ENCODE measurements around the gene LHX6.
A peak's percentile ranks its signal among the peaks of the same experiment; 100 is the strongest.

The LHX6 gene

GRCh38 chr9:122197882-122198281, 30.9 kb downstream of the LHX6 start:
- no peak for DNase-seq (ENCODE audit: low read depth, low spot score)
- H3K4me3 ChIP-seq (ENCODE audit: low read length), result no peak overlapping the region

- H3K4me3 ChIP-seq (ENCODE audit: low read length), result no peak overlapping the region
- no peak for DNase-seq (ENCODE audit: low read depth, low spot score)
These were observed 31.3 kb downstream of the LHX6 start for GRCh38 chr9:122197426-122197825.

GRCh38 chr9:122195875-122196274, 32.9 kb downstream of the LHX6 start:
- no peak overlapping the region for H3K4me3 ChIP-seq (ENCODE audit: low read length)
- DNase-seq (ENCODE audit: low read depth, low spot score), result no peak

GRCh38 chr9:122193651-122194050, 35.1 kb downstream of the LHX6 start:
- DNase-seq (ENCODE audit: low read depth, low spot score), result no peak

GRCh38 chr9:122192914-122193525, 35.7 kb downstream of the LHX6 start:
- H3K4me3 ChIP-seq (ENCODE audit: low read length), result no peak overlapping the region
- no peak for DNase-seq (ENCODE audit: low read depth, low spot score)

More at GRCh38 chr9:122193651-122194050, 35.1 kb downstream of the LHX6 start:
- no peak overlapping the region for H3K4me3 ChIP-seq (ENCODE audit: low read length)

GRCh38 chr9:122192261-122192875, 36.4 kb downstream of the LHX6 start:
- no peak for DNase-seq (ENCODE audit: low read depth, low spot score)
- H3K4me3 ChIP-seq (ENCODE audit: low read length), result no peak overlapping the region

GRCh38 chr9:122191584-122191983, 37.2 kb downstream of the LHX6 start:
- DNase-seq (ENCODE audit: low read depth, low spot score), result no peak
- no peak overlapping the region for H3K4me3 ChIP-seq (ENCODE audit: low read length)

GRCh38 chr9:122190597-122191381, 38.0 kb downstream of the LHX6 start:
- DNase-seq (ENCODE audit: low read depth, low spot score), result peak; percentile 28
- H3K4me3 ChIP-seq (ENCODE audit: low read length), result no peak overlapping the region

- no peak overlapping the region for H3K4me3 ChIP-seq (ENCODE audit: low read length)
- no peak for DNase-seq (ENCODE audit: low read depth, low spot score)
These were observed 40.4 kb downstream of the LHX6 start for GRCh38 chr9:122188369-122188768.

GRCh38 chr9:122186777-122187470, 41.8 kb downstream of the LHX6 start:
- no peak overlapping the region for H3K4me3 ChIP-seq (ENCODE audit: low read length)
- no peak for DNase-seq (ENCODE audit: low read depth, low spot score)

- DNase-seq (ENCODE audit: low read depth, low spot score), result no peak
- no peak overlapping the region for H3K4me3 ChIP-seq (ENCODE audit: low read length)
These were observed 42.5 kb downstream of the LHX6 start for GRCh38 chr9:122186301-122186700.

- H3K4me3 ChIP-seq (ENCODE audit: low read length), result no peak overlapping the region
- no peak for DNase-seq (ENCODE audit: low read depth, low spot score)
These were observed 44.2 kb downstream of the LHX6 start for GRCh38 chr9:122184551-122184950.

- no peak overlapping the region for H3K4me3 ChIP-seq (ENCODE audit: low read length)
- no peak for DNase-seq (ENCODE audit: low read depth, low spot score)
These were observed 45.3 kb downstream of the LHX6 start for GRCh38 chr9:122183501-122183900.

GRCh38 chr9:122180633-122181032, 48.1 kb downstream of the LHX6 start:
- H3K4me3 ChIP-seq (ENCODE audit: low read length), result no peak overlapping the region
- DNase-seq (ENCODE audit: low read depth, low spot score), result no peak

GRCh38 chr9:122179690-122180074, 49.1 kb downstream of the LHX6 start:
- DNase-seq (ENCODE audit: low read depth, low spot score), result no peak
- no peak overlapping the region for H3K4me3 ChIP-seq (ENCODE audit: low read length)

- H3K4me3 ChIP-seq (ENCODE audit: low read length), result no peak overlapping the region
- DNase-seq (ENCODE audit: low read depth, low spot score), result no peak
These were observed 49.6 kb downstream of the LHX6 start for GRCh38 chr9:122179054-122179689.

- DNase-seq (ENCODE audit: low read depth, low spot score), result no peak
- H3K4me3 ChIP-seq (ENCODE audit: low read length), result no peak overlapping the region
These were observed 51.8 kb downstream of the LHX6 start for GRCh38 chr9:122176916-122177315.

- H3K4me3 ChIP-seq (ENCODE audit: low read length), result no peak overlapping the region
- no peak for DNase-seq (ENCODE audit: low read depth, low spot score)
These were observed 55.1 kb downstream of the LHX6 start for GRCh38 chr9:122173670-122174069.

- DNase-seq (ENCODE audit: low read depth, low spot score), result no peak
- H3K4me3 ChIP-seq (ENCODE audit: low read length), result no peak overlapping the region
These were observed 56.6 kb downstream of the LHX6 start for GRCh38 chr9:122172131-122172530.

All from Jurkat, Clone E6-1 (cell line).